NB4 (cell line): ENCODE measurements around the gene CSF2.

ENCODE experiments used
- POLR2A ChIP-seq: IDR thresholded peaks from 2 replicates; pipeline ENCODE4 v1.6.1; 2011; ENCODE audit warnings: mild to moderate bottlenecking; ENCODE audit not compliant: insufficient read length; ENCODE audit errors: extremely low read depth
- TF ChIP-seq, protein P1 (sequence below): IDR thresholded peaks from one replicate; pipeline ENCODE4 v1.5.1; 2012; ENCODE audit warnings: low read depth, low read length
- TF ChIP-seq, protein P2 (sequence below): IDR thresholded peaks from 2 replicates; pipeline ENCODE4 v1.6.1; 2011; ENCODE audit warnings: low read depth, low read length

GRCh38 chr5:132101385-132101880 lies 27.8 kb downstream of the CSF2 start:
- TF ChIP-seq, protein P1, sequence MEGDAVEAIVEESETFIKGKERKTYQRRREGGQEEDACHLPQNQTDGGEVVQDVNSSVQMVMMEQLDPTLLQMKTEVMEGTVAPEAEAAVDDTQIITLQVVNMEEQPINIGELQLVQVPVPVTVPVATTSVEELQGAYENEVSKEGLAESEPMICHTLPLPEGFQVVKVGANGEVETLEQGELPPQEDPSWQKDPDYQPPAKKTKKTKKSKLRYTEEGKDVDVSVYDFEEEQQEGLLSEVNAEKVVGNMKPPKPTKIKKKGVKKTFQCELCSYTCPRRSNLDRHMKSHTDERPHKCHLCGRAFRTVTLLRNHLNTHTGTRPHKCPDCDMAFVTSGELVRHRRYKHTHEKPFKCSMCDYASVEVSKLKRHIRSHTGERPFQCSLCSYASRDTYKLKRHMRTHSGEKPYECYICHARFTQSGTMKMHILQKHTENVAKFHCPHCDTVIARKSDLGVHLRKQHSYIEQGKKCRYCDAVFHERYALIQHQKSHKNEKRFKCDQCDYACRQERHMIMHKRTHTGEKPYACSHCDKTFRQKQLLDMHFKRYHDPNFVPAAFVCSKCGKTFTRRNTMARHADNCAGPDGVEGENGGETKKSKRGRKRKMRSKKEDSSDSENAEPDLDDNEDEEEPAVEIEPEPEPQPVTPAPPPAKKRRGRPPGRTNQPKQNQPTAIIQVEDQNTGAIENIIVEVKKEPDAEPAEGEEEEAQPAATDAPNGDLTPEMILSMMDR = no peak
- no peak for TF ChIP-seq POLR2A
- TF ChIP-seq, protein P2, sequence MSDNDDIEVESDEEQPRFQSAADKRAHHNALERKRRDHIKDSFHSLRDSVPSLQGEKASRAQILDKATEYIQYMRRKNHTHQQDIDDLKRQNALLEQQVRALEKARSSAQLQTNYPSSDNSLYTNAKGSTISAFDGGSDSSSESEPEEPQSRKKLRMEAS = no peak
